SJCRH30 (cell line): ENCODE data around the gene RAP1GAP2. TPM values are rescaled to one million over a fixed set of nuclear protein-coding genes. Genes with fewer than 3 reads are reported as not detected.
"Not testable (repeated sequence)": the region's sequence is repeated elsewhere in the genome, so short reads cannot be mapped to it uniquely, and the experiment has no call there.

Experiments
- DNase-seq, 2 experiments: peaks; one replicate each; pipeline ENCODE4 v3.0.0-alpha.2; 2015 to 2020
- H3K27ac ChIP-seq: fragments of 250-450 bp; sonication (Bioruptor Pico); 2 replicates; pipeline ENCODE4 v1.5.1; 2020; ENCODE audit warnings: mild to moderate bottlenecking, moderate library complexity
- H3K27me3 ChIP-seq: fragments of 250-450 bp; sonication (Bioruptor Pico); 2 replicates; pipeline ENCODE4 v1.5.1; 2020; ENCODE audit warnings: mild to moderate bottlenecking, moderate library complexity
- H3K36me3 ChIP-seq: fragments of 250-450 bp; sonication (Bioruptor Pico); 2 replicates; pipeline ENCODE4 v1.5.1; 2020; ENCODE audit warnings: mild to moderate bottlenecking, moderate library complexity
- H3K4me1 ChIP-seq: fragments of 250-450 bp; sonication (Bioruptor Pico); 2 replicates; pipeline ENCODE4 v1.5.1; 2020; ENCODE audit warnings: mild to moderate bottlenecking, moderate library complexity
- H3K4me3 ChIP-seq: fragments of 250-450 bp; sonication (Bioruptor Pico); 2 replicates; pipeline ENCODE4 v1.5.1; 2020; ENCODE audit warnings: mild to moderate bottlenecking, moderate library complexity
- H3K9me3 ChIP-seq: fragments of 250-450 bp; sonication (Bioruptor Pico); replicated peaks from 2 replicates; pipeline ENCODE4 v1.5.1; 2020; ENCODE audit warnings: mild to moderate bottlenecking, moderate library complexity
- total RNA-seq: library from RNA; depleted of rRNA; stranded (reverse); fragments of >200 nt; shearing (Covaris generic); gene quantifications from 2 replicates; pipeline ENCODE4 v1.2.3, GENCODE V29; 2014

RAP1GAP2 gene
- total RNA-seq, 1 experiment from 2014 or later = 7.4 TPM

GRCh38 chr17:2816688-2817087 lies 20.4 kb downstream of the RAP1GAP2 start:
- Histone ChIP-seq H3K27ac (no peak overlapping the region), H3K4me1 (no peaks in the 10 kb centered on the region), H3K4me3 (no peak overlapping the region), H3K9me3 (no peaks in the 10 kb centered on the region), H3K36me3 (no peaks in the 10 kb centered on the region), H3K27me3 (no peaks in the 10 kb centered on the region)
- DNase-seq = no peak

- DNase-seq, H3K36me3 ChIP-seq, H3K27ac ChIP-seq, H3K4me3 ChIP-seq, H3K27me3 ChIP-seq, H3K4me1 ChIP-seq, H3K9me3 ChIP-seq: not testable (repeated sequence)
Measured at GRCh38 chr17:2819294-2819693, 23.1 kb downstream of the RAP1GAP2 start.

GRCh38 chr17:2819921-2820501 lies 23.8 kb downstream of the RAP1GAP2 start:
- Histone ChIP-seq H3K36me3 (no peaks in the 10 kb centered on the region), H3K4me1 (no peaks in the 10 kb centered on the region), H3K27ac (no peak overlapping the region), H3K4me3 (no peak overlapping the region), H3K9me3 (no peaks in the 10 kb centered on the region), H3K27me3 (no peaks in the 10 kb centered on the region)
- no peak for DNase-seq

- DNase-seq = no peak
- Histone ChIP-seq H3K36me3 (no peaks in the 10 kb centered on the region), H3K4me1 (no peaks in the 10 kb centered on the region), H3K27me3 (no peaks in the 10 kb centered on the region), H3K9me3 (no peaks in the 10 kb centered on the region), H3K27ac (no peak overlapping the region), H3K4me3 (no peak overlapping the region)
Measured at GRCh38 chr17:2821868-2822267, 25.6 kb downstream of the RAP1GAP2 start.

GRCh38 chr17:2822358-2822757 lies 26.1 kb downstream of the RAP1GAP2 start:
- no peaks in the 10 kb centered on the region for H3K4me1 ChIP-seq
- DNase-seq = no peak
- H3K36me3 ChIP-seq = no peaks in the 10 kb centered on the region
- no peak overlapping the region for H3K27ac ChIP-seq
- no peaks in the 10 kb centered on the region for H3K9me3 ChIP-seq
- H3K27me3 ChIP-seq = no peaks in the 10 kb centered on the region
- H3K4me3 ChIP-seq = no peak overlapping the region

GRCh38 chr17:2825253-2825970 lies 29.2 kb downstream of the RAP1GAP2 start:
- no peaks in the 10 kb centered on the region for H3K4me1 ChIP-seq
- no peak overlapping the region for H3K4me3 ChIP-seq
- DNase-seq = no peak
- no peaks in the 10 kb centered on the region for H3K36me3 ChIP-seq
- H3K9me3 ChIP-seq = no peaks in the 10 kb centered on the region
- H3K27me3 ChIP-seq = no peaks in the 10 kb centered on the region
- H3K27ac ChIP-seq = no peak overlapping the region

- Histone ChIP-seq H3K27me3 (no peaks in the 10 kb centered on the region), H3K9me3 (no peaks in the 10 kb centered on the region), H3K4me1 (no peaks in the 10 kb centered on the region), H3K36me3 (no peaks in the 10 kb centered on the region), H3K27ac (no peak overlapping the region), H3K4me3 (no peak overlapping the region)
- DNase-seq = peak; percentile 50 to 68
Measured at GRCh38 chr17:2828397-2829038, 32.3 kb downstream of the RAP1GAP2 start.

GRCh38 chr17:2830678-2831077 lies 34.4 kb downstream of the RAP1GAP2 start:
- Histone ChIP-seq H3K9me3 (no peaks in the 10 kb centered on the region), H3K36me3 (no peaks in the 10 kb centered on the region), H3K4me1 (no peaks in the 10 kb centered on the region), H3K27ac (no peak overlapping the region), H3K27me3 (no peaks in the 10 kb centered on the region), H3K4me3 (no peak overlapping the region)
- DNase-seq = no peak

GRCh38 chr17:2835780-2836179 lies 39.5 kb downstream of the RAP1GAP2 start:
- H3K9me3 ChIP-seq = no peaks in the 10 kb centered on the region

GRCh38 chr17:2837147-2837561 lies 40.9 kb downstream of the RAP1GAP2 start:
- H3K27me3 ChIP-seq = no peaks in the 10 kb centered on the region
- H3K27ac ChIP-seq = no peak overlapping the region
- no peaks in the 10 kb centered on the region for H3K4me1 ChIP-seq
- no peaks in the 10 kb centered on the region for H3K36me3 ChIP-seq
- DNase-seq = no peak
- no peak overlapping the region for H3K4me3 ChIP-seq
- H3K9me3 ChIP-seq = no peaks in the 10 kb centered on the region

More at GRCh38 chr17:2835780-2836179, 39.5 kb downstream of the RAP1GAP2 start:
- H3K27me3 ChIP-seq = no peaks in the 10 kb centered on the region
- no peak for DNase-seq
- no peak overlapping the region for H3K4me3 ChIP-seq
- H3K27ac ChIP-seq = no peak overlapping the region
- H3K4me1 ChIP-seq = no peaks in the 10 kb centered on the region
- H3K36me3 ChIP-seq = no peaks in the 10 kb centered on the region

GRCh38 chr17:2841606-2842005 lies 45.4 kb downstream of the RAP1GAP2 start:
- no peak overlapping the region for H3K4me3 ChIP-seq
- DNase-seq = no peak
- no peaks in the 10 kb centered on the region for H3K27me3 ChIP-seq
- no peak overlapping the region for H3K27ac ChIP-seq
- no peaks in the 10 kb centered on the region for H3K9me3 ChIP-seq
- no peaks in the 10 kb centered on the region for H3K36me3 ChIP-seq
- peaks cover 4% of the 10 kb centered on the region; the same call in 1 of the 2 replicates for H3K4me1 ChIP-seq

- H3K36me3 ChIP-seq = no peaks in the 10 kb centered on the region
- DNase-seq = no peak
- H3K4me1 ChIP-seq = peaks cover 4% of the 10 kb centered on the region
- H3K4me3 ChIP-seq = no peak overlapping the region
- H3K27ac ChIP-seq = no peak overlapping the region
- no peaks in the 10 kb centered on the region for H3K27me3 ChIP-seq
- H3K9me3 ChIP-seq = no peaks in the 10 kb centered on the region
Measured at GRCh38 chr17:2842464-2842863, 46.2 kb downstream of the RAP1GAP2 start.

- no peaks in the 10 kb centered on the region for H3K9me3 ChIP-seq
- H3K4me1 ChIP-seq = peaks cover 8% of the 10 kb centered on the region
- no peak overlapping the region for H3K4me3 ChIP-seq
- peak; percentile 55 to 73 for DNase-seq
- no peaks in the 10 kb centered on the region for H3K27me3 ChIP-seq
- no peak overlapping the region for H3K27ac ChIP-seq
- H3K36me3 ChIP-seq = no peaks in the 10 kb centered on the region
Measured at GRCh38 chr17:2844416-2844815, 48.2 kb downstream of the RAP1GAP2 start.

GRCh38 chr17:2847381-2848333 lies 51.4 kb downstream of the RAP1GAP2 start:
- Histone ChIP-seq H3K27me3 (no peaks in the 10 kb centered on the region), H3K9me3 (no peaks in the 10 kb centered on the region), H3K4me3 (peak overlapping the region; percentile 35), H3K36me3 (no peaks in the 10 kb centered on the region), H3K27ac (peak overlapping the region; percentile 57), H3K4me1 (peaks cover 11% of the 10 kb centered on the region)
- peak; percentile 51 to 65 for DNase-seq

GRCh38 chr17:2849327-2849670 lies 53.1 kb downstream of the RAP1GAP2 start:
- Histone ChIP-seq H3K36me3 (no peaks in the 10 kb centered on the region), H3K27me3 (no peaks in the 10 kb centered on the region), H3K4me1 (peaks cover 11% of the 10 kb centered on the region), H3K9me3 (no peaks in the 10 kb centered on the region), H3K4me3 (no peak overlapping the region), H3K27ac (peak overlapping the region; percentile 65)
- DNase-seq = peak; percentile 79 to 83
